ENCODE results near the gene TLR3. TPM values are rescaled to one million over a fixed set of nuclear protein-coding genes. Genes with fewer than 3 reads are reported as not detected.

Gene TLR3
- polyA plus RNA-seq, 1 donor (not counting 4 experiments of a cell fraction or from before 2014, with no cell fraction given), result 8.8 TPM

DNA sequence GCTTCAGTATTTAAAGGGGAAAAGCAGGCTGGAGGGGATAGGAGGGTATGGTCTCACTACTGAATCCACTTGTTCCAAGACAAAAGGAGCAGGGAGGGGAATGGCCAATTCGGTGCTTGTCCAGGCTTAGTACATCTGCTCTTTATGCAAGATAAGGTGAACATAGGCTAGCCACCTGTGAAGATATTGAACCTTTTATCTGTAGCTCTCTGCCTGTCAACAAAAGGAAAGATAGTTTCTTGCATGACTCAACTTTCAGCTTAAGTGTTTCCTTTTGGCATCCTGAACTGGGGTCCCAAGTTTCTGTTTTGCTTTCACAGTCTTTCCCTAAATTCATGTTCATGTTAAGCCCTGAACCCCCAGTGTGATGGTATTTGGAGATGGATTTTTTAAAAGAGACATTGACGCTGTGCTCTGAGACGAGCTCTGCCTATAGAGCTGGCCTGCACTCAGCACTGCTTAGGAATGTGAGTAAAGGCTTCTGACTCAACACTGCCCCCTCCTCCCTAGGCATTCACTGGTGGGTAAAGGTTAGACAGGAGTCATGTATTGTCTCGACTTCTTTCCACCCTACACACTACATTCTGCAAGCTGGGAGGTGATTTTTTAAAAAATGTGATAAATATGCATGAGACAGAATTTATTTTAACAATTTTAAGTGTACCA is 63.8 kb downstream of the TLR3 start:
- no peak for TF ChIP-seq EZH2 (IDR thresholded peaks at IDR 0.05; ENCODE audit: low read length)
- TF ChIP-seq, protein P1, sequence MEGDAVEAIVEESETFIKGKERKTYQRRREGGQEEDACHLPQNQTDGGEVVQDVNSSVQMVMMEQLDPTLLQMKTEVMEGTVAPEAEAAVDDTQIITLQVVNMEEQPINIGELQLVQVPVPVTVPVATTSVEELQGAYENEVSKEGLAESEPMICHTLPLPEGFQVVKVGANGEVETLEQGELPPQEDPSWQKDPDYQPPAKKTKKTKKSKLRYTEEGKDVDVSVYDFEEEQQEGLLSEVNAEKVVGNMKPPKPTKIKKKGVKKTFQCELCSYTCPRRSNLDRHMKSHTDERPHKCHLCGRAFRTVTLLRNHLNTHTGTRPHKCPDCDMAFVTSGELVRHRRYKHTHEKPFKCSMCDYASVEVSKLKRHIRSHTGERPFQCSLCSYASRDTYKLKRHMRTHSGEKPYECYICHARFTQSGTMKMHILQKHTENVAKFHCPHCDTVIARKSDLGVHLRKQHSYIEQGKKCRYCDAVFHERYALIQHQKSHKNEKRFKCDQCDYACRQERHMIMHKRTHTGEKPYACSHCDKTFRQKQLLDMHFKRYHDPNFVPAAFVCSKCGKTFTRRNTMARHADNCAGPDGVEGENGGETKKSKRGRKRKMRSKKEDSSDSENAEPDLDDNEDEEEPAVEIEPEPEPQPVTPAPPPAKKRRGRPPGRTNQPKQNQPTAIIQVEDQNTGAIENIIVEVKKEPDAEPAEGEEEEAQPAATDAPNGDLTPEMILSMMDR (optimal IDR thresholded peaks at IDR 0.05 in 1 of 3, IDR thresholded peaks at IDR 0.05 in 1 of 3, conservative IDR thresholded peaks at IDR 0.05 in 1 of 3; ENCODE audit: extremely low read depth in 1 of 3, insufficient read depth in 2 of 3, low read length in 3 of 3), result peak in 1 of 3 experiments; percentile 30
- Histone ChIP-seq H3K27ac (ENCODE audit: control insufficient read depth, insufficient read depth, low read length) (no peak overlapping the region), H3K36me3 (ENCODE audit: control insufficient read depth in 2 of 2, extremely low read depth in 1 of 2, insufficient read depth in 2 of 2, low read length in 2 of 2) (no peaks in the 10 kb centered on the region), H3K9me1 (ENCODE audit: control insufficient read depth, extremely low read depth, insufficient read depth, low read length) (no peaks in the 10 kb centered on the region), H4K20me1 (ENCODE audit: control insufficient read depth, extremely low read depth, insufficient read depth, low read length) (no peaks in the 10 kb centered on the region), H3K9me3 (ENCODE audit: control insufficient read depth, low read depth, low read length) (no peaks in the 10 kb centered on the region), H2AFZ (ENCODE audit: control insufficient read depth, low read length) (no peak overlapping the region), H3K27me3 (ENCODE audit: control insufficient read depth, extremely low read depth, insufficient read depth, low read length) (no peaks in the 10 kb centered on the region), H3K4me1 (ENCODE audit: control insufficient read depth, extremely low read depth, insufficient read depth, low read length) (no peaks in the 10 kb centered on the region), H3K79me2 (ENCODE audit: control insufficient read depth, insufficient read depth, low read length) (no peaks in the 10 kb centered on the region), H3K9ac (ENCODE audit: control insufficient read depth, extremely low read depth, insufficient read depth, low read length) (no peak overlapping the region), H3K4me3 (ENCODE audit: control insufficient read depth in 2 of 3, extremely low read depth in 1 of 3, insufficient read depth in 2 of 3, low read depth in 1 of 3, low read length in 3 of 3) (no peak overlapping the region), H3K4me2 (ENCODE audit: control insufficient read depth, extremely low read depth, insufficient read depth, low read depth, low read length) (no peak overlapping the region)
- no peak for DNase-seq (ENCODE audit: low read depth, low spot score)
- dilution Hi-C loops (cut with MboI; ENCODE audit: extremely low pct_ligation_motif_present, low sequenced_read_pairs), result no loop called here
- no peak for FAIRE-seq

- Histone ChIP-seq H4K20me1 (ENCODE audit: control insufficient read depth, extremely low read depth, insufficient read depth, low read length) (no peaks in the 10 kb centered on the region), H3K4me3 (ENCODE audit: control insufficient read depth in 2 of 3, extremely low read depth in 1 of 3, insufficient read depth in 2 of 3, low read depth in 1 of 3, low read length in 3 of 3) (no peak overlapping the region), H3K9ac (ENCODE audit: control insufficient read depth, extremely low read depth, insufficient read depth, low read length) (no peak overlapping the region), H3K79me2 (ENCODE audit: control insufficient read depth, insufficient read depth, low read length) (no peaks in the 10 kb centered on the region), H3K4me1 (ENCODE audit: control insufficient read depth, extremely low read depth, insufficient read depth, low read length) (no peaks in the 10 kb centered on the region), H3K27me3 (ENCODE audit: control insufficient read depth, extremely low read depth, insufficient read depth, low read length) (no peaks in the 10 kb centered on the region), H3K36me3 (ENCODE audit: control insufficient read depth in 2 of 2, extremely low read depth in 1 of 2, insufficient read depth in 2 of 2, low read length in 2 of 2) (no peaks in the 10 kb centered on the region), H3K9me3 (ENCODE audit: control insufficient read depth, low read depth, low read length) (no peaks in the 10 kb centered on the region), H2AFZ (ENCODE audit: control insufficient read depth, low read length) (no peak overlapping the region), H3K4me2 (ENCODE audit: control insufficient read depth, extremely low read depth, insufficient read depth, low read depth, low read length) (no peak overlapping the region), H3K9me1 (ENCODE audit: control insufficient read depth, extremely low read depth, insufficient read depth, low read length) (no peaks in the 10 kb centered on the region), H3K27ac (ENCODE audit: control insufficient read depth, insufficient read depth, low read length) (no peak overlapping the region)
- dilution Hi-C loops (cut with MboI; ENCODE audit: extremely low pct_ligation_motif_present, low sequenced_read_pairs), result no loop called here
- DNase-seq (ENCODE audit: low read depth, low spot score) (no peak), FAIRE-seq (no peak)
- TF ChIP-seq, protein P1 (optimal IDR thresholded peaks at IDR 0.05 in 1 of 3, IDR thresholded peaks at IDR 0.05 in 1 of 3, conservative IDR thresholded peaks at IDR 0.05 in 1 of 3; ENCODE audit: extremely low read depth in 1 of 3, insufficient read depth in 2 of 3, low read length in 3 of 3), result no peak
- TF ChIP-seq EZH2 (IDR thresholded peaks at IDR 0.05; ENCODE audit: low read length), result no peak
Measured at GRCh38 chr4:186134257-186134656, 65.3 kb downstream of the TLR3 start.

Measured in keratinocyte (primary cell).